ENCODE results near the gene ZMAT2. TPM values are rescaled to one million over a fixed set of nuclear protein-coding genes. Genes with fewer than 3 reads are reported as not detected.
A peak's percentile ranks its signal among the peaks of the same experiment; 100 is the strongest.
"Not testable (repeated sequence)": the region's sequence is repeated elsewhere in the genome, so short reads cannot be mapped to it uniquely, and the experiment has no call there.

ZMAT2 gene
- total and polyA plus RNA-seq, 10 of the 15 experiments (the other 5 are each of a cell fraction or from before 2014, with no cell fraction given) = 28.1 to 102 (median 42.9) TPM

DNA sequence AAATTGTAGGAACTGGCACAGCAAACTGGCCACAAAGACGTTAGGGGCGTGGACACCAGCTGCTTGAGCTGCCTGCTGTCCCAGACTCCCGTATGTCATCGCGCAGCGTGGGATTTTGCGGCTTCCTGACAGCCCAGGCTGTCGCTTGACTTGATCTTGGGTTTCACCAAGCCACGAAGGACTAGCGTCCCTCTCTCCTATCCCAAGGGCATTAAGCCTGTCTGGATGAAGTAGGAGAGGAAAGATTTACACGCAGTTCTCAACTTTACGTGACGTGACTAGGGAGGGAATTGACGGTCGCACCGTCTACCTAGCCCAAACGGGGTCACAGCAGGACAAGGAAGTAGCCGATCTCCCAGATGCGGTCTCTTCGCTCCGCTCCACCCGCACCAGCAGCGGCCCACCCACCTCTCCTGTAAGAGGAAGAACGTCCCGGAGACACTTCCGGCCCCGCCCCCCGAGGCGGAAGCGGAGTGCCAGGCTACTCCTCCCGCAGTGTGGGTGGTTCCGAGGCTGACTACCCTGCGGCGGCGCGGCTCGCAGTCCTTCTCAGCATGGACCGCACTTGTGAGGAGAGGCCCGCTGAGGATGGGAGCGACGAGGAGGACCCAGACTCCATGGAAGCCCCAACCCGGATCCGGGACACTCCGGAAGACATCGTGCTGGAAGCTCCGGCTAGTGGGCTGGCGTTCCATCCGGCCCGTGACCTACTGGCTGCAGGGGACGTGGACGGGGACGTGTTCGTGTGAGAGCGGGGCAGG, 35.7 kb upstream of the ZMAT2 start, which contains the start of gene WDR55 (continued):
- TF ChIP-seq KDM1A (IDR thresholded peaks at IDR 0.05; ENCODE audit: borderline replicate concordance) (no peak), MXI1 (IDR thresholded peaks at IDR 0.05; ENCODE audit: low read depth, low read length) (peak; percentile 85), MTA3 (IDR thresholded peaks at IDR 0.05; ENCODE audit: borderline replicate concordance, low read length) (no peak; the same call in 1 of the 2 replicates), MYB (IDR thresholded peaks at IDR 0.05; ENCODE audit: borderline replicate concordance, low read depth, low read length) (no peak), ATF7 (IDR thresholded peaks at IDR 0.05; ENCODE audit: low read depth) (peak; percentile 60), JUNB (IDR thresholded peaks at IDR 0.05) (no peak), GABPA (IDR thresholded peaks at IDR 0.05; ENCODE audit: low read depth) (peak; percentile 90), SPI1 (IDR thresholded peaks at IDR 0.05; ENCODE audit: borderline replicate concordance, insufficient read depth, low read depth, low read length) (peak; percentile 14; the same call in 1 of the 2 replicates), EZH2 (IDR thresholded peaks at IDR 0.05; ENCODE audit: borderline replicate concordance, control insufficient read depth, low read depth, low read length) (no peak), STAT1 (conservative IDR thresholded peaks at IDR 0.05) (peak; percentile 29; the same call in 1 of the 2 replicates), SIN3A (IDR thresholded peaks at IDR 0.05; ENCODE audit: low read depth, low read length) (peak; percentile 84; the same call in 1 of the 2 replicates), CREM (IDR thresholded peaks at IDR 0.05; ENCODE audit: low read depth) (peak; percentile 66)
- TF ChIP-seq, protein P1, sequence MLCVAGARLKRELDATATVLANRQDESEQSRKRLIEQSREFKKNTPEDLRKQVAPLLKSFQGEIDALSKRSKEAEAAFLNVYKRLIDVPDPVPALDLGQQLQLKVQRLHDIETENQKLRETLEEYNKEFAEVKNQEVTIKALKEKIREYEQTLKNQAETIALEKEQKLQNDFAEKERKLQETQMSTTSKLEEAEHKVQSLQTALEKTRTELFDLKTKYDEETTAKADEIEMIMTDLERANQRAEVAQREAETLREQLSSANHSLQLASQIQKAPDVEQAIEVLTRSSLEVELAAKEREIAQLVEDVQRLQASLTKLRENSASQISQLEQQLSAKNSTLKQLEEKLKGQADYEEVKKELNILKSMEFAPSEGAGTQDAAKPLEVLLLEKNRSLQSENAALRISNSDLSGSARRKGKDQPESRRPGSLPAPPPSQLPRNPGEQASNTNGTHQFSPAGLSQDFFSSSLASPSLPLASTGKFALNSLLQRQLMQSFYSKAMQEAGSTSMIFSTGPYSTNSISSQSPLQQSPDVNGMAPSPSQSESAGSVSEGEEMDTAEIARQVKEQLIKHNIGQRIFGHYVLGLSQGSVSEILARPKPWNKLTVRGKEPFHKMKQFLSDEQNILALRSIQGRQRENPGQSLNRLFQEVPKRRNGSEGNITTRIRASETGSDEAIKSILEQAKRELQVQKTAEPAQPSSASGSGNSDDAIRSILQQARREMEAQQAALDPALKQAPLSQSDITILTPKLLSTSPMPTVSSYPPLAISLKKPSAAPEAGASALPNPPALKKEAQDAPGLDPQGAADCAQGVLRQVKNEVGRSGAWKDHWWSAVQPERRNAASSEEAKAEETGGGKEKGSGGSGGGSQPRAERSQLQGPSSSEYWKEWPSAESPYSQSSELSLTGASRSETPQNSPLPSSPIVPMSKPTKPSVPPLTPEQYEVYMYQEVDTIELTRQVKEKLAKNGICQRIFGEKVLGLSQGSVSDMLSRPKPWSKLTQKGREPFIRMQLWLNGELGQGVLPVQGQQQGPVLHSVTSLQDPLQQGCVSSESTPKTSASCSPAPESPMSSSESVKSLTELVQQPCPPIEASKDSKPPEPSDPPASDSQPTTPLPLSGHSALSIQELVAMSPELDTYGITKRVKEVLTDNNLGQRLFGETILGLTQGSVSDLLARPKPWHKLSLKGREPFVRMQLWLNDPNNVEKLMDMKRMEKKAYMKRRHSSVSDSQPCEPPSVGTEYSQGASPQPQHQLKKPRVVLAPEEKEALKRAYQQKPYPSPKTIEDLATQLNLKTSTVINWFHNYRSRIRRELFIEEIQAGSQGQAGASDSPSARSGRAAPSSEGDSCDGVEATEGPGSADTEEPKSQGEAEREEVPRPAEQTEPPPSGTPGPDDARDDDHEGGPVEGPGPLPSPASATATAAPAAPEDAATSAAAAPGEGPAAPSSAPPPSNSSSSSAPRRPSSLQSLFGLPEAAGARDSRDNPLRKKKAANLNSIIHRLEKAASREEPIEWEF (IDR thresholded peaks at IDR 0.05; ENCODE audit: insufficient replicate concordance, low read depth, low read length) = no peak

DNA sequence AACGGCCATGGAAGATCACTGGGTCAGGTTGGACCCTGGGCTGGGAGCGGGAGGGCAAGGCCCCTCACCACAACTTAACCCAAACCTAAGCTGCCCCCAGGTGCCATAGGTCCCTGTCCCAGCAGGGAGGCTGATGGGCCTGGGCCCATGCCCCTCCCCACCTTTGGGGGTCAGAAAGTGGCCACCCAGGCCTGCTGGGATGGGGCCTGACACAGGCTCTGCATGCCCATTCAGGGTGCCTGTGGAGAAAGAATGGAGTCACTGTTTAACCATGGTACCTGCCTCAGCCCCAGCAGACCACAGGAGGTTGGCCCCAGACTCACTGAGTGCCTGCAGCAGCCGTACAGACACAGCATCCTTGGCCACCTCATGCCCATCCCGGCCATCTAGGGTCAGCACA, 29.2 kb upstream of the ZMAT2 start:
- intact Hi-C loops (cut with micrococcal nuclease; ENCODE audit: unreplicated experiment); H3K4me1 ChIP-seq (ENCODE audit: control insufficient read depth, insufficient read depth, low read length); H3K9ac ChIP-seq (ENCODE audit: control insufficient read depth, insufficient read depth, low read length); H4K20me1 ChIP-seq (ENCODE audit: control insufficient read depth, insufficient read depth); H3K4me2 ChIP-seq (ENCODE audit: control insufficient read depth, insufficient read depth); SMC1A ChIA-PET (ENCODE audit: uncharacterized antibody, unreplicated experiment); H3K27ac ChIP-seq (ENCODE audit: control insufficient read depth, insufficient read depth); H3K27me3 ChIP-seq (replicated peaks in 1 of 2; ENCODE audit: control insufficient read depth in 2 of 2, insufficient read depth in 2 of 2, low read length in 1 of 2); POLR2A ChIA-PET; DNase-seq (ENCODE audit: low read depth, low spot score); H3K9me3 ChIP-seq (replicated peaks; ENCODE audit: control insufficient read depth, insufficient read depth, low read length); H3K4me3 ChIP-seq; in situ Hi-C loops (cut with MboI); FAIRE-seq; ATAC-seq; H2AFZ ChIP-seq (ENCODE audit: control insufficient read depth, low read depth, low read length); CTCF ChIA-PET; BruUV-seq (replicated peaks): not testable (repeated sequence)
- Histone ChIP-seq H3K36me3 (ENCODE audit: control insufficient read depth in 2 of 2, insufficient read depth in 2 of 2, low read length in 1 of 2) (peaks cover 25 to 30% of the 10 kb centered on the region in 2 experiments; a peak in 3 of 4 replicates), H3K79me2 (ENCODE audit: control insufficient read depth, insufficient read depth, low read length) (peaks cover 15% of the 10 kb centered on the region)
- RAD21 ChIA-PET (ENCODE audit: unreplicated experiment) = interaction anchor here (0.9 kb wide), 1 partner anchor 23 kb away, joined by 3 read pairs; the partner anchor contains the start of gene IK
- WGBS (ENCODE audit: insufficient coverage, insufficient replicate concordance, low lambda C conversion rate, missing lambda C conversion rate) = 63% methylated on average over 2 of the region's 4 CpGs
